OCI-M1 (cell line): ENCODE data around the gene DHCR7.

Experiments used
- DNase-seq: peaks from one replicate; lab custom pipeline; 2025; lab: John Stamatoyannopoulos, UW

Gene DHCR7

DNA sequence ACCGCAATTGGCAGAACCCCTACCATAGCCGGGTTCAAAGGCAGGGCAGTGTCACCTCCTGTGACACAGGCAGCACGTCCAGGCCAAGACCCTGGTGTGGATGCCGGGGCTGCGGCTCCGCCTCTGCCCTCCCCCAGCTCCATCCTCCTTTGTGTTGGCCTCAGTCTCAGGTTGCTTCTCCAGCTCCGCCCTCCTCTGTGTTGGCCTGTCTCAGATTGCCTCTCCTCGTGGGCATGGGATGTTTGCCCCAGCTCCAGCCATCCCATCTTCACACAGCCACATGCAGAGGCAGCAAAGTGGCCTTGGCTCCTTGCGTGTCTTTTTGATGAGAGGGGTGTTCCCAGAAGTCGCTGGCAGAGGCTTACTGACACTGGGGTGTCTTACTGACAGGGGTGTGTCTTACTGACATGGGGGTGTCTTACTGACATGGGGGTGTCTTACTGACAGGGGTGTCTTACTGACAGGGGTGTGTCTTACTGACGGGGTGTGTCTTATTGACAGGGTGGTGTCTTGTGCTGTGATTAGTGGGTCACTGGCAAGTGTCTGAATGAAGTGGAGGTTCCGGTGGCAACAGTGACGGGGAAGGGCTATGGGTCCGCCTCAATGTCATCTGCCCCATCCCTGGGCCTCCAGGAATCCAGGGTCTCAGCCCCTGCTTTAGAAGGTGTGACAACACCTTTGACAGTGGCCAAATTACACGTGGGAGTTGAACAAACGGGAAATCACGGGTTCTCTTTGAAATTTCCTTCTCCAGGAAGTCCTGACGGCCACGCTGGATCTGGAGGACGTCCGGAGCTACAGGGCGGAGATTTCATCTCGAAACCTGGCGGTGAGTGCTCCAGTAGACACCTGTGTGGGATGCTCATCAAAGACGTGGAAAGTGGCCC lies 29.7 kb upstream of the DHCR7 start:
- DNase-seq, result no peak

DNA sequence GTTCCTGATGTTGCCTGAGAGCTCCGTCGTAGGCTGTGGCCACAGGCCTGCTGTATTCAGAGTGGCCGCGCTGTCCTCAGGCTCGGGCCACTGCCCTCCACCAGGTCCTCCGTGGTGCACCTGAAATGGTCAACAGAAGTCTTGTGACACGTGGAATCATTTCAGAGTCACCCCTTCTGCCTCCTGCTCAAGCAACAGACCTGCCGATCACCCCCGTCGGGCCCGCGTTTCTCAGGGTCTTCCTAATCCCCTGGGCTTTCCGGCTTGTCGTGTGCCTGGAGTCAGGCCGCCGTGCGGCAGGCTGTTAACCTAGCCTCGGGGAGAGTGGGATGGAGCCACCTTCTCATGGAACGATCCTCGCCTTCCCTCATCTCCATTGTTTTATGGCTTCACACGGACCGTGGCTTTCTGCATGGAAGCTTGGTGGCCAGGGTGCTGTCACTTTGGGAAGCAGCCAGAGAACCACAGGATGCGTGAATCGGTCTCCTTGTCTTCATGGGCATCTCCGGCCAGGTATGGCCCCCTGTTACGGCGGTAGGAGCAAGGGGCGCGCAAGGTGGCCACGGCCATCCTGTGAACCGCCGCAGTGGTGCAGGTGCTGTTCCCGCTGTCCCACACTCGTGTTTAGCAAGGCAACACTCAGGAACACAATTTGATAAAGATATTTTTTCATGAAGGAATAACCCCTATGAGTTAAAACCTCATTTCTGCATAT lies 28.9 kb upstream of the DHCR7 start:
- DNase-seq, result no peak

DNA sequence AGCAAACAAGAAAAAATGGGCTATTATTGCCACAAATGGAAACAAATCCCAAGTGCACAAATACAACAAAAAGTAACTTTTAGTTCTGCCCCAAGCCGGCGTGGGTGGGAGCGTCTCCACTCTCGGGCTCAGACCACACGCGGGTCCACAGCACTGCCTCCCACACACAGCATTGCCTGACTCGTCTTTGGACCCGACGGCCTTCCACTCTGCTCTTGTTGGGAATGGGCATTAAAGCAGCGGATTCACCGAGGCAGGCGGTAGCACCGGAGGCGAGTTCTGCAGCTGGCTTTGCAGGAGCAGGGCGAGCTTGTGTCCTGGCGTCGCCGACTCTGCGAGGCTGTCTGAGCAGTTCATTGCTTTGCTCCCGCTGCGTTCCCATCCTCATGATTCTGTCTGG lies 27.8 kb upstream of the DHCR7 start:
- DNase-seq, result no peak

DNA sequence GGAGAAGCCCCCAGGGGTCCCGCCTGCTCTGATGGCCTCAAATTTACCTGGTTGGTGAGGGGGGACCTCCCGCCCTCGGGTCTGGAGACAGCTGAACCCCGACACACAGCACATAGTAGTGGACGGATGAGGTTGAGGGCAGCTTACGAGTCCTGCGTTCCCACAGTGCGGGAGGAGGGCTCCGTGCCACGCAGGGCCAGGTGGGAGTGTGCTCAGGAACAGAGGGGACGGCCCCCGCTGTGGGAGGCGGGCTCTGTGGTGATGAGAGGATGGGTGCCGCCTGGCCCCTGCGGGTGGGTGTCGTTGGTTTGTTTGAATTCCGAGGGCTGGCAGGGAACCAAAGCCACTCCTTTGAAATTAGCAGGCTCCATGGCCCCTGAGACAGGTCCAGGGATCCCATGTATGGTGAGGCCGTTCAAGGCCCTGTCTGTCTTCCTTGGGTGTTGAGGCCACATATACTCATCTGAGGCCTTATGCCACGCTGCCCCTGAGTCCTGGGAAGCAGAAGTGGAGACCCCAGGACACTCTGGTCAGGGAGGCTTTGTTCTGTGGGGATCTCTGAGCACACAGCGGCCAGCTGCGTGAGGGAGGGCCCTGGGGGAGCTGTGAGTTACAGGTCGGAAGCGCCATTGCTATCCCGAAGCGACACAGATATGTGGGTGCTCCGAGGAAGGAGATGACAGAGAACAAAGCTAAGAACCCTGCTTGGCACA lies 26.7 kb upstream of the DHCR7 start:
- DNase-seq, result no peak

DNA sequence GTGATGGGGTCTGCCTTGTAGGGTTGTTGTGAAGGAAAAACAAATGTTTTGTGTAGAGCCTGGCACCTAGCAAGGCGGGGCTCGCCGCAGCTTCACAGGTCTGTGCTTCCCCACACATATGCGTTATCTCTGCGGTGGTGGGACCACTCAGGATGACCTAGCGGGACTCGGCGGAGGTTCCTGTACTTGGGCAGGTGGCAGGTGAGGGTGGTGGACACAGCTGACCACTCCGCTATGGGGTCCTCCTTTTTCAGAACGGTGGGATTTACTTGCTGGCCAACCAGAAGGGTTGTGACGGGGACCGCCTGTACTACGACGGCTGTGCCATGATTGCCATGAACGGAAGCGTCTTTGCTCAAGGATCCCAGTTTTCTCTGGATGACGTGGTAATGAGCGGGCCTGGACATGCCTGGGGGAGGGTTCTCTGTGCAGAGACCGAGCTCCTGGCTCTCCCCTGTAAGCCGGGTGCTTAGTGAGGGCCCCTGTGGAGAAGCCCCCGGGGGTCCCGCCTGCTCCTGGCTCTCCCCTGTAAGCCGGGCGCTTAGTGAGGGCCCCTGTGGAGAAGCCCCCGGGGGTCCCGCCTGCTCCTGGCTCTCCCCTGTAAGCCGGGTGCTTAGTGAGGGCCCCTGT lies 26.1 kb upstream of the DHCR7 start:
- DNase-seq, result no peak

DNA sequence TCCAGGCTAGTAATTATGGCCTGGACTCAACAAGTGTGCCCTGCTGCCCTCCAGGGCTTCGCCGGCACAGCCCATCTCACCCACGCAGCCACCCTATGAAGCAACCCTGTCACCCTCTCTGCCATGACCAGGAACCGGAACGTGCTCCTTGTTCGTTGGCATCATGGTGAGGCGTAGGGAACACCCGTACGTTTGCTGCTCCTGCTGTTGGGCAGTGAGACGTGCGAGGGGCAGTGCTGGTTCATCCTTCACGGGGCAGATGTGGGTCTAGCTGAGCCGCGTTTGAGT lies 25.5 kb upstream of the DHCR7 start:
- no peak for DNase-seq

DNA sequence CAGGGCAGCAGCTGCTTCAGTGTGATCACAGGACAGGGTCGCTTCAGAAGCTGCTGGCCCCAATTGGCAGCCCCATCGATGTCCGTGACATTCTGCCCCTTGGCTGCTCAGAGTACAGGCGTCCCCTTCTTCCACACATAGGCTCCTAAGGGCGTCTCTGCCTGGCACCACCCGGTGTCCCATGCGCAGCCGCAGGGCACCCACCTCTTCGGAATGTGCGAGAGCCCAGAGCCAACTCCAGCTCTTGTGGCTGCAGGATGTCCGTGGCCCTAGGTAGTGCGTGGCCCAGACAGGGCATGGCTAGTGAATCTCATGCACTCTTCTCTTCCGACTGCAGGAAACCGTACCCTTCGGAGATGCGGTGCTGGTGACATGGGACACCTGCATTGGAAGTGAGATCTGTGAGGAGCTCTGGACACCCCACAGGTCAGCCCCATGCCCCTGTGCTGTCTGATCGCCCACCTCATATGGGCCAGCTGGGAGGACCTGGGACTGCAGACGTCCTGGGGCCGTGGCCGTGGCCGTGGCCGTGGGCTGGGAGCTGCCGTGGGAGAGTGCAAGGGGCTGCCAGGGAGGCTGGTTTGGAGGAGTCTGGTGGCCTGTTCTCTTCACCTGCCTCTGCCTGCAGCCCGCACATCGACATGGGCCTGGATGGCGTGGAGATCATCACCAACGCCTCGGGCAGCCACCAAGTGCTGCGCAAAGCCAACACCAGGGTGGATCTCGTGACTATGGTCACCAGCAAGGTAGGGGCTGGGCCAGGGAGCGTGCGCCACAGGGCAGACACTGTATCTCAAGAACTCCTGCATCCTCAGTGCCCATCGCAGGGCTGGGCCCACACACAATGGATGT lies 25.0 kb upstream of the DHCR7 start:
- no peak for DNase-seq

DNA sequence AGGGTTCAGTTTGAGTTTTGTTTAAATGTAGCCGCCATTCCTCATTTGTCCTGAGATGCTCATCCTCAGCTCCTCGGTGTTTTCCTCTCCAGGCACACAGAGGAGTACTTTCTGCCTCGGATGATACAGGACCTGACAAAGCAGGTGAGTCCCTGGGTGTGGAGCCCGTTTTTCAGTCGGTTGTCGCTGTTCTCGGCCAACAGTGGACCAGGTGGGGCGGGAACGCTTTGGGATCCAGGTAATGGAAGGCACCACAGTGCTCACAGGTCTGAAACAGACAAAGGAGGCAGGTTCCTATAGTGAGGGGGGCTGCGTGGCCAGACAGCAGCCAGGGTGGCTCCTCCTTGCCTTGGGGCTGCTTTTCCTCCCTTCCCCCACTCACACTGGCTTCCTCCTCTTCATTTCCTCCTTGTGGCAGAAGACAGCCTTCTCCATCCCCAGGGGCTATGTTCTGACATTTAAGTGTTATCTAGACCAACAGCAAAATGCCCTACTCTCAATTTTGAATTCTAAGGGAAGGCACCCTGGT lies 24.2 kb upstream of the DHCR7 start:
- DNase-seq, result no peak

DNA sequence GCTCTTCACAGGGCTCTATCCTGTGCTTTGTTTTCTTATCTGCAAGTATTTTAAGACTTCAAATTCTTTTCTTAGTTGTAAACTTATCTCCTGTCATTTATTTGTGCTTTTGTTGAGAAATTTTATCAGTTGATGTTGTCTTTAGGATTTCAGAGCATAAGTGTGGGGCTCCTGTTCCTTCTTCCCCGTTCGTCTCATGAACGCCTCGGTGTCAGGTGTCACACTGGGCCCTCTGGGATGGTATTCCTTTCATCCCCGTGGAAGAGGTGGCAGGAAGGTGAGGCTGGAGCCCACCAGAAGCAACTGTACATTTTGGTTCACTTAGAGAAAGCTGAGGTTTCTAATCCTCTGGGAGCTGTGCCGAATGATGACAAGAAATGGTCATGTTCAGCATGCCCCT lies 22.8 kb upstream of the DHCR7 start:
- no peak for DNase-seq

DNA sequence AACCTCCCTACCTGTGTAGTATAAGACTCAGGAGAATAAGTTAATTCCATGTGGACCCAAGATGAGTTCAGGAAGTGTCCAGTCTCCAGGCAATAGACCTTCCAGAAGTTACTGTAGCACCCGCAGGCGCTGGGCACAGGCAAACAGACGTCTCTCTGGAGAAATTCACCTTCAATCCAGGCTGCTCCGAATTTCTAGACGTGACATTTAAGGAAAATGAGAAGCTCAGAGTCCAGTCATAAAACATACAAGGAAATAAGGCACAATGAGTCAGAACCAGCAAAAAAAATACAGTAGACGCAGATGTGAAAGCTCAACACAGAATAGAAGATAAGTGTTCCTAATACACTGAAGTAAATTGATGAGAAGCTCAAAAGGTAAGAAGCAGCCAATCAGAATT lies 19.0 kb upstream of the DHCR7 start:
- DNase-seq, result no peak

DNA sequence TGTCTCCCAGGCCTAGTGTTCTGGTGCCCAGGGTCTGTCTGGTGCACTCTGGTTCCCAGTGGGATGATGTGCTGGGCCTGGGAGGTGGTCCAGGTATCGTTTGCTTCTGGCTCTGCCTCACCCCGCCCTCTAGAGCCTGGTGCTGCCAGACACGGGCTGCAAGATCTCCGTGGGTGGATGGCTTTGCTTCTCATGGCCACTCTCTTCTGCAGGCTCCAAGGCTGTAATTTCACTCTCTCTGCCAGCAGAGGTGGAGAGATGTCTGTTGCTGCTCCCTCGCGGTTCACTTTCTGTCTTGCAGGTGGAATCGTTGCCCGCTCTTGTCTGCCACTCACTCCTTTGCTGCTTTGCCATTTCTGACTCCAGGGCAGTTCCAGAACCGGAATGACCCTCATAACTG lies 18.2 kb upstream of the DHCR7 start:
- DNase-seq, result no peak

DNA sequence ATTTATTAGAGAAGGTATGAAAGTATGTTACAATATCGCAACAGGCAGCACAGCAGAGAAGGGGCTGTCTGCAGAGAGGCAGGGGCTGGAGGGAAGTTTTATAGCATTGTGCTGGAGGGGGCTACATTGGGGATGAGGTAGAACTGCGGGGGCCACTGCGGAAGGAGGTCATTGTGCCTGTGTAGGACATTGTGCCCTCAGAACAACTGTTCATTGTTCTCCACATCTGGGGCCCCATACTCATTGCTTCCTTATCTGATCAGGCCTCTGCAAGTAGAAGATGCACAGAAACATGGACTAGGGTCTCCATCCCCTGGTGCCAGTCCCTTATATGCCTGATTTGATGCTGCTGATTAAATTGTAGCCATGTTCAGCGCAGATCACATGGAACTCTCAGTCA lies 16.9 kb upstream of the DHCR7 start:
- no peak for DNase-seq

DNA sequence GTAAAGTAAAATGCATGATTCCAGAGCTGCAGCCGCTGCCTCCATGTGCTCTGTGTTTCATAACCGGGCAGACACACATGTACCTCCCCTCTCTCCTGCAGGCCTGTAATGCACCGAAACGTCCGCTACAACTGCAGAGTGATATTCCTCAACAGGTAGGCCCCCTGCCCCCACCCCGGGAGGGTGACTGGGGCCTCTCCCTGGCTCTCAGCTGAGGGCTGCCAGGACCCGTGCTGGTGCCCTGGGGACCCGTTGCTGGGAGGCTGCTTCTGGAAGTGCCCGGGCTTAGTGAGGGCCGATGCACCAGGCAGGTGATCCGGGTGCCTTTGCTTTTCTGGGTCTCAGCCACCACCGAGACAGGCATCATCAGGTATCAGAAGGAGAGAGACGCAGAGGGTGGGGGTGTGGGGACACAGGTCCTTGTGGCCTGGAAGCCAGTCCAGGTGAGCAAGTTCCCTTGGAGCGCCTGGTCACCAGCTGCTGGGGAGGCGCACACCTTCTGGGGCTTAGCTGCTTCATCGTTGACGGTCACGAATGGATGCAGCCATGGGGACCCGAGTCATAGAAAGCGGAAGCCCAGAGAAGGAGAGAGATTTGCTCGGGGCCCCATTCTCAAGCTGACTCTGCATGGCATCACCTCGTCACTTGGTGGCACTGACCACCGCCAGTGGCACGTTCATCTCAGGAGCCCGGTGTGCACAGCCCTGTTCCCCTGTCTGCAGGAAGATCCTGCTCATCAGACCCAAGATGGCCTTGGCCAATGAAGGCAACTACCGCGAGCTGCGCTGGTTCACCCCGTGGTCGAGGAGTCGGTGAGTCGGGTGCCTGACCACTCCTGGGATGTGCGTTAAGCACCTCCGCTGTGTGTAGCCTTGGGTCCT lies 15.4 kb upstream of the DHCR7 start:
- no peak for DNase-seq

DNA sequence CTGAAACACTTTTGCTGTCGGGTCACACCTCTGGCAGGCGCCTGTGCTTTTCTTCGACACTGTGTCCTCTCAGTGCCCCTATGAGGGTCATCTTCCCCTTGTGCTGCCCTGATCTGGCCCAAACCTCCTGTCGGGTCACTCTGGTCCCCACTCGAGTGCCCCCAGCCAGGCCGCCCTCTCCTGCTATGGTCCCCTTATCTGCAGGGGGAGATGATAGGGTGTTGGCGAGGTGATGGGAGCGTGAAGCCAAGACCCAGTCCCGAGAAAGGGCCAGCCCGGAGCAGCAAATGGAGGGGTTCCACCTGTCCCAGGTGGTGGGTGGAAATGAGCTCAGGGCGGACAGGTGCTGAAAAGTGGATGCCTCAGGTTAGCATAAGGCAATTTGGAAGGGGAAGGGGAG lies 14.5 kb upstream of the DHCR7 start:
- no peak for DNase-seq

DNA sequence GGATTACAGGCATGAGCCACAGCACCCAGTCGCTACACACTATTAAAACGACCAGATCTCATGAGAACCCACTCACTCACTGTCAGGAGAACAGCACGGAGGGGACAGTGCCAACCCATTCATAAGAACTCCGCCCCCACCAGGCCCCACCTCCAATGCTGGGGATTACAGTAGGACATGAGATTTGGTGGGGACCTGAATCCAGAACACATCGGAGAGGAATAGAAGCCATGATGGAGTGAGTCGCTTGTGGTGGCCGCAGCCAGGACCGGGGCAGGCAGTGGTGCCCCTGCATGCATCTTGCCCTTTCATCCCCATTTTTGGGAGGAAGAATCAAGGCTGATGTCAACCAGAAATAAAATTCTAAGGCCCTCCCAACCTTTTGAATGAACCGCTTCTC lies 13.5 kb upstream of the DHCR7 start:
- DNase-seq, result no peak

DNA sequence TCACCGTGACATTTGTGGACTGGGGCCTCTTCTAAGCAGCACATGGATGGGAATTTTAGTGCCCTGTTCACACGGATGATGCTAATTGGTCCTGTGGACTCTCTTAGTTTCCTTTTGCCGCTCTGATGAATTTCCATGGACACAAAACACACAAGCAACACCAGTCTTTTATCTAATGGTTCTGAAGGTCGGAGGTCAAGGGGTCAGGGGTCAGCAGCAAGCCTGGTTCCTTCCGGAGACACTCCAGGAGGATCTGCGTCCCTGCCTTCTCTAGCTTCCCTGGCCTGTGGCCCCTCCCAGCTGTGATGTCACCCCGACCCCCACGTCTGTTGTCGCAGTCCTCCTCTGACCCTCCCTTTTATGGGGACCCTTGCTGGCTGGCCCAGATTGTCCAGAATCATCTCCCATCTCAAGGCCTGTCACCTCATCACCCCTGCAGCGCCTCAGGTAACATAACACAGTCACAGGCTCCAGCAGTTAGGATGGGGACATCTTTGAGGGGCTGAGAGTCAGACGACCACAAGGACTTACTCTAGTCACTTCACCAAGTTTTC lies 11.7 kb upstream of the DHCR7 start:
- no peak for DNase-seq

DNA sequence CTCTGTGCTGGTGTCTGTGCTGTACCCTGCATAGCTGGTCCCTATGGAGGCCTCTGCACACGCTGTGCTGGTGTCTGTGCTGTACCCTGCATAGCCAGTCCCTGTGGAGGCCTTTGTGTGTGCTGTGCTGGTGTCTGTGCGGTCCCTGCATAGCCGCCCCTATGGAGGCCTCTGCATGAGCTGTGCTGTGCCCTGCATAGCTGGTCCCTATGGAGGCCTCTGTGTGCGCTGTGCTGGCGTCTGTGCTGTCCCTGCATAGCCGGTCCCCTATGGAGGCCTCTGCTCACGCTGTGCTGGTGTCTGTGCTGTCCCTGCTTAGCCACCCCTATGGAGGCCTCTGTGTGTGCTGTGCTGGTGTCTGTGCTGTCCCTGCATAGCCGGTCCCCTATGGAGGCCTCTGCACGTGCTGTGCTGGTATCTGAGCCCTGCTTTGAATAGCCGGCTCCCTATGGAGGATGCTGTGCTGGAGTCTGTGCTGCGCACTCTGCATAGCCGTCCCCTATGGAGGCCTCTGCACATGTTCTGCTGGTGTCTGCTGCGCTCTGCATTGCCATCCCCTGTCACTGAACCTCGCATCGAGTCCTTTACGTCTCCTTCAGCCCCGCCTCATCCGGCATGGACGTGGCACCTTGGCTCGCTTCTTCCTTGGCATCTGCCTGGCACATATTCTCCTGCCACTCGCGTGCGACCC lies 11.0 kb upstream of the DHCR7 start:
- no peak for DNase-seq

DNA sequence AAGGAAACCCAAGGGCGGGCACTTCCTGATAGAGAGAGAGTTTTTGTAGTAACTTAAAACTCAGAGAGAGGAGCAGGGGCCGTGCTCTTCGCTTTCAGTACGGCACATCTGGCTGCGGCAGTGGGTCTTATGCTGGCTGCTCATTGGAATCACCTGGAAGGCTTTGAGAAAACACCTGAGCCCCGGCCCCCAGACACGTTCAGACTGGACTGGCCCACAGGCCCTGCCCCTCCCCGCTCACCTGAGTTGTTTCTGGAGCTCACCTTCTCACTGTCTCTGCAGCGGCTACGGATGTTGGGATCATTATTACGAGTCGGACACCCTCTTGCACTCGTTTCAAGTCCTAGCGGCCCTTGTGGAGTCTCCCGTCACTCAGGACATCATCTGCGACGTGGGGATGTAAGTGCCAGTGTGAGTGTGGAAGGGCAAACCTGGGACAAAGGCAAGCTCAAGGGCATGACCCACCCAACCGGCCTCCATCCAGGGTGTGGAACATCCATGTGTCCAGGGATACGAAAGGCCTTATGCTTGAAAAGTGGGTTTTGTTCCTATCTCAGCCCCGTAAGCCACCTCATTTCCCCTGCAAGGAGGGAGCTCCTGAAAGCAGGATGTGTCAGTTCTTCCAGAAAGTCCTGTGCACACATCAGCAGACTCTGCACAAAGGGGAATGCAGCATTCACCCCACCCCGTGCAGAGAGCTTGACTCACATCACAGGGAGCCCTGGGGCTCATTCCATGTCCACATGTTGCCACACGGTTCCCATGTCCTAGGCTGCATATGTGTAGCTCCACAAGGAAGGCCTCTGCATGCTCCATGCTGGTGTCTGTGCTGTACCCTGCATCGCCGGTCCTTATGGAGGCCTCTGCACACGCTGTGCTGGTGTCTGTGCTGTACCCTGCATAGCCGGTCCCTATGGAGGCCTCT lies 10.2 kb upstream of the DHCR7 start:
- no peak for DNase-seq
